Endothelial cell (in vitro differentiated cells): Measurements from ENCODE around the gene TENM4. TPM values are rescaled to one million over a fixed set of nuclear protein-coding genes. Genes with fewer than 3 reads are reported as not detected.

Experiments
- DNase-seq: peaks from one replicate; pipeline ENCODE4 v3.0.0; 2021; ENCODE audit warnings: low spot score
- H3K27ac Mint-ChIP-seq: one replicate; pipeline ENCODE4 v1.8.0; 2021; ENCODE audit warnings: mixed read lengths, inconsistent platforms; ENCODE audit not compliant: unreplicated experiment
- H3K27me3 Mint-ChIP-seq: one replicate; pipeline ENCODE4 v1.8.0; 2021; ENCODE audit warnings: mild to moderate bottlenecking, moderate library complexity, mixed read lengths, inconsistent platforms; ENCODE audit not compliant: unreplicated experiment
- H3K36me3 Mint-ChIP-seq: one replicate; pipeline ENCODE4 v1.8.0; 2021; ENCODE audit warnings: mild to moderate bottlenecking, low read depth, mixed read lengths, inconsistent platforms; ENCODE audit not compliant: unreplicated experiment
- H3K4me1 Mint-ChIP-seq: one replicate; pipeline ENCODE4 v1.8.0; 2021; ENCODE audit warnings: mild to moderate bottlenecking, mixed read lengths, inconsistent platforms; ENCODE audit not compliant: unreplicated experiment
- H3K4me3 Mint-ChIP-seq: one replicate; pipeline ENCODE4 v1.8.0; 2021; ENCODE audit warnings: mild to moderate bottlenecking, mixed read lengths, inconsistent platforms; ENCODE audit not compliant: unreplicated experiment
- H3K9me3 Mint-ChIP-seq: one replicate; pipeline ENCODE4 v1.8.0; 2021; ENCODE audit warnings: mixed read lengths, inconsistent platforms; ENCODE audit not compliant: unreplicated experiment
- CTCF ChIP-seq: fragments of 200-600 bp; sonication (generic); IDR thresholded peaks from one replicate; pipeline ENCODE4 v1.5.0; 2021; ENCODE audit warnings: antibody characterized with exemption; ENCODE audit not compliant: unreplicated experiment
- total RNA-seq: library from RNA; stranded (reverse); fragmentation: NEBNext Ultra II Directional; extraction: Animal tissue kit (Norgen Biotek cat#: 25700); gene quantifications from one replicate; pipeline ENCODE4 v1.2.1, GENCODE V29; 2021; ENCODE audit not compliant: unreplicated experiment

TENM4 gene
- total RNA-seq, 1 donor from 2014 or later = 1.8 TPM

- no peak overlapping the region for H3K27ac Mint-ChIP-seq
- H3K4me3 Mint-ChIP-seq = no peak overlapping the region
- no peaks in the 10 kb centered on the region for H3K27me3 Mint-ChIP-seq
- H3K4me1 Mint-ChIP-seq = no peaks in the 10 kb centered on the region
- TF ChIP-seq CTCF = no peak
- DNase-seq = no peak
- H3K36me3 Mint-ChIP-seq = no peaks in the 10 kb centered on the region
- H3K9me3 Mint-ChIP-seq = no peaks in the 10 kb centered on the region
Measured at GRCh38 chr11:79417069-79417920, 23.5 kb downstream of the TENM4 start.

- no peaks in the 10 kb centered on the region for H3K9me3 Mint-ChIP-seq
- TF ChIP-seq CTCF = no peak
- H3K4me1 Mint-ChIP-seq = no peaks in the 10 kb centered on the region
- no peaks in the 10 kb centered on the region for H3K27me3 Mint-ChIP-seq
- no peak overlapping the region for H3K27ac Mint-ChIP-seq
- no peaks in the 10 kb centered on the region for H3K36me3 Mint-ChIP-seq
- DNase-seq = no peak
- no peak overlapping the region for H3K4me3 Mint-ChIP-seq
Measured at GRCh38 chr11:79415912-79416311, 24.9 kb downstream of the TENM4 start.

GRCh38 chr11:79415411-79415810 lies 25.4 kb downstream of the TENM4 start:
- no peaks in the 10 kb centered on the region for H3K36me3 Mint-ChIP-seq
- no peak overlapping the region for H3K27ac Mint-ChIP-seq
- H3K27me3 Mint-ChIP-seq = no peaks in the 10 kb centered on the region
- no peak for TF ChIP-seq CTCF
- H3K4me1 Mint-ChIP-seq = no peaks in the 10 kb centered on the region
- no peak overlapping the region for H3K4me3 Mint-ChIP-seq
- DNase-seq = no peak
- no peaks in the 10 kb centered on the region for H3K9me3 Mint-ChIP-seq

- Mint-ChIP-seq H3K27ac (no peak overlapping the region), H3K27me3 (no peaks in the 10 kb centered on the region), H3K9me3 (no peaks in the 10 kb centered on the region), H3K4me3 (no peak overlapping the region), H3K36me3 (no peaks in the 10 kb centered on the region), H3K4me1 (peaks cover 5% of the 10 kb centered on the region)
- TF ChIP-seq CTCF = no peak
- no peak for DNase-seq
Measured at GRCh38 chr11:79414644-79415317, 26.0 kb downstream of the TENM4 start.

- Mint-ChIP-seq H3K4me1 (peaks cover 5% of the 10 kb centered on the region), H3K36me3 (no peaks in the 10 kb centered on the region), H3K27ac (no peak overlapping the region), H3K27me3 (no peaks in the 10 kb centered on the region), H3K9me3 (no peaks in the 10 kb centered on the region), H3K4me3 (no peak overlapping the region)
- DNase-seq = no peak
- no peak for TF ChIP-seq CTCF
Measured at GRCh38 chr11:79414041-79414440, 26.8 kb downstream of the TENM4 start.
